ENCODE results near the gene SDSL.
A peak's percentile ranks its signal among the peaks of the same experiment; 100 is the strongest.

The SDSL gene

DNA sequence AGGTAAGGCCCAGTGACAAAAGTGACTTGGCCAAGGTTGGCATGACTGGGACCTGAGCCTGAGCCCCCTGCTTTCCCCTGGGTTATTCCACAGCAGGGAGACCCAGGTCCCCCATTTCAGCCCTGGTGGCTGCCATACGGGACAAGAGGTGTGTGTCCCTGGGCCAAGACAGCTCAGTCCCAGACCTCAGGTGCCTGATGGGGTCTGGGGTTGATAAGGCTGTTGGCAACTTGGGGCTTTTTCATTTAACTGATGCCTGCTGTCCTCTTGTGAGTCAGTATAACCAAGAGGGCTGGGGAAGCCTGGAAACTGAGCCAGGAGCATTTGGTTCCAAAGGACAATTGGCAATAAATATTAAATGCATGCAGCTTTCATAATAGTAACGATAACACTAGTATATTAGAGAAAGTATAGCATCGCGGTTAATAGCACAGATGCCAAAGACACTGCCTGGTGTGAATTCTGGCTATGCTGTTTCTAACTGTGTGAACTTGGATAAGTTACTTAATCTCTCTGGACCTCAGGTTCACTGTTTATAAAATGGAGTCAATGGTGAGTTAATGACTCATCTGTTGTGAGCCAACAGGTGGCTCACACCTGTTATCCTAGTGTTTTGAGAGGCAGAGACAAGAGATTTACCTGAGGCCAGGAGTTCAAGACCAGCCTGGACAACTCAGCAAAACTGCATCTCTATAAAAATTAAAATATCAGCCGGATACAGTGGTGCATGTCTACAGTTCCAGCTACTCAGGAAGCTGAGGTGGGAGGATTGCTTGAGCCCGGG is 898 bp downstream of the SDSL start:
- no peak for DNase-seq

DNA sequence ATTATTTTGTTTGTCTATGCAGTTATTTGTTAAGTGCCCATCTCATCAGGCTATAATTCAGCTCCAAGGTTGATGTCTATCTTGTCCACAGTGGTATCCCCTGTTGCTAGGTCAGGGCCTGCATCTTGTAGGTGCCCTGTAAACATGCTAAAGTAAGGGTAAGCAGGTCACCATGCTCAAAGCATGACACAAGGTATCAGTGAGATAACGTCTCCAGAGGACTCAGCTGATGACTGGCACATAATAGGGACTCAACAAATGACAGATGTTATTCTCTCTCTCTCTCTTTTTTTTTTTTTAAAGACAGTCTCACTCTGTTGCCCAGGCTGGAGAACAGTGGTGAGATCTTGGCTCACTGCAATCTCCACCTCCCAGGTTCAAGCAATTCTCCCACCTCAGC is 2.3 kb downstream of the SDSL start:
- DNase-seq: no peak

DNA sequence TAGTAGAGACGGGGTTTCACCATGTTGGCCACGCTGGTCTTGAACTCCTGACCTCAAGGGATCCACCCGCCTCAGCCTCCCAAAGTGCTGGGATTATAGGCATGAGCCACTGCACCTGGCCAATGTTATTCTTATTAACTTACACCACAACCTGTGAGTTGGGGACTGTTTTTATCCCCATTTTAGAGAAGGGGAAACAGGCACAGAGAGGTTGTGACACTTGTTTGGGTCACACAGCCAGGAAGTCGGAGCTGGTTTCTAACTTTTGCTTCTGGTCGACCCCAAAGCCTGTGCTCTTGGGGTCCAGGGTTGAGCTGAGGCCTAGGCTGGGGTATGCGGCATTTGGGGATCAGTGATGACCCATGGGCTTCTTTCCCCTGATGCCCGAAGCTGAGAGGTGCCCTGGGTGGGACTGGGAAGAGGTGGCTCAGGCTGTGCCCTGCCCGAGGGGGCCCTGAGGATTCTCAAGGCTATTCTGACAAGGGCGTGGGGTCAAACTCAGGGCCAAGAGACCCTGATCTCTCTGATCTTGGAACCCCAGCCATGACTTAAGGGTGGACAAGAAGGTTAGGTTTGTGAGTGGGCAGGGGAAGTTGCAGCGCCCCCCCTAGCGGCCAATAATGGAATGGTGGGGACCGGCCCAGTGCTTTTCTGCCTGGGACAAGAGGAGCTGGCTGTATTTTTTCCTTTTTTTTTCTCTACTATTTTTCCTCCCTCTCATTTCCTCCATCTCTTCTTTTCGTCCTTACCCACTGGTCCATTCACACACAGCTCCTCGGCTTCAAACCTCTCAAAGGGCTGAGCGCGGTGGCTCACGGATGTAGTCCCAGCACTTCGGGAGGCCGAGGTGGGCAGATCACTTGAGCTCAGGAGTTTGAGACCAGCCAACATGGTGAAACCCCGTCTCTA is 3.0 kb downstream of the SDSL start:
- DNase-seq: peak; percentile 4

DNA sequence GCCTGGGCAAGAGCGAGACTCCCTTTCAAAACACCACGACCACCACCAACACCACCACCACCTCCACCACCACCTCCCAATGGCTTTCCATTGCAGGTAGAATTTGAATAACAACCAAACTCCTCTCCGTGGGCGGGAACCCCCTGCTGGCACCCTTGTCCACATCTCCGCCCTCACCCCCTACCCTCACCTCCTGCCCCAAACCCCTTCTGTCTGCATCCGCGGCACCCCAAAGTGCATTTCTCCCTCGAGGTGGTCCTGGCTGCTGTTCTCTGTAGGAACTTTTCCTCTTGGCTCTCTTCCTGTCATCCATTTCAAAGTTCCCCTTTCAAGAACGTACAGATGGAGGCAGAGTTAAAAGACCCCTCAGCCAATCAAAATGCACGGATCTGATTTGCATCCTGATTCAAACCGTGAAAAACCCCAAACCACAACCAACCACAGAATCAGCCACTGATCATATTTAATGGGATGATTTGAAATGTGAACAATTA is 3.8 kb downstream of the SDSL start:
- DNase-seq: no peak

DNA sequence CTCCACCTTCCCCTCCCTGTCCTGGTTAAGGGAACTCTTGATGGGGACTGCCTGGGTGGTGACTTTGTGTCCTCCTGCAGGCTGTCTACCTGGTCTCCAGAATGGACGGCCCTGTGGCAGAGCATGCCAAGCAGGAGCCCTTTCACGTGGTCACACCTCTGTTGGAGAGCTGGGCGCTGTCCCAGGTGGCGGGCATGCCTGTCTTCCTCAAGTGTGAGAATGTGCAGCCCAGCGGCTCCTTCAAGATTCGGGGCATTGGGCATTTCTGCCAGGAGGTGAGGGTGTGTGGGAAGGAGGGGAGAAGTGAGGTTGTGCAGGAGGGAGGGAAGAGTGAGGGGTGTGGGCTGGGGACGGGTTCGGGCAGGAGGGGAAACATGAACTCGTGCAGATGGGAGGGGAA is 5.7 kb downstream of the SDSL start:
- no peak for DNase-seq

DNA sequence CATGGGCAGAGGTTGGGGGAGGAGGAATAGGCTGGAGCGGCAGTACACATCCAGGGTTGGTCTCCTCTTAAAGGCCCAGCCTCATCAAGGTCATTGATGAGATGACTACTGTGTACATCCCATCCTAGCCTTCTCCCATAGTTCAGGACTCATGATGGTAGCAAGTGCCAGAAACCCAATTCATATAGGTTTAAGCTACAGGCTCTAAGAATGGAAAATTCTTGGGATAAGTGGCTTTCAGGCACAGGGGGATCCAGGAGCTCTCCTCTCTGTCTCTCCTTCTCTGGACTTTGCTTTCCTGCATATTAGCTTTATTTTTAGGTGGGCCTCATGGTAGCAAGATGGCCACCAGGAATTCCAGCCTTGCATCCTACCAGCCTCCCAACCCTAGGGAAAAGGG is 6.3 kb downstream of the SDSL start:
- DNase-seq: no peak

DNA sequence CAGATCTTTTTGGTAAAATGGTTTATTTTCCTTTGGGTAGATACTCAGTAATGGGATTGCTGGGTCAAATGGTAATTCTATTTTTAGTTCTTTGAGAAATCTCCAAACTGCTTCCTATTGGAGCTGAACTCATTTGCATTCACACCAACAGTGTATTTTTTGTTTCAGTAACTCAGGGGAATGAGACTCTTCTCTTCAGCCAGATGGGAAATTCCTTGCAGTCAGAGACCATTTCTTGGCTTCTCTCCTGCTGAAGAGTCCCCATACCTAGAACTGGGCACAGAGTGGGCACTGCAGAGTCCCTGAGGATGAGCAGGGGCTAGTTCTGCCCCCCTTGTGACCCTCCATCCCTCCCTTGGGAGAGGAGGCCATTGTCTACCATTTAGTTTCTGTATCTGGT is 10.8 kb downstream of the SDSL start:
- DNase-seq: no peak

DNA sequence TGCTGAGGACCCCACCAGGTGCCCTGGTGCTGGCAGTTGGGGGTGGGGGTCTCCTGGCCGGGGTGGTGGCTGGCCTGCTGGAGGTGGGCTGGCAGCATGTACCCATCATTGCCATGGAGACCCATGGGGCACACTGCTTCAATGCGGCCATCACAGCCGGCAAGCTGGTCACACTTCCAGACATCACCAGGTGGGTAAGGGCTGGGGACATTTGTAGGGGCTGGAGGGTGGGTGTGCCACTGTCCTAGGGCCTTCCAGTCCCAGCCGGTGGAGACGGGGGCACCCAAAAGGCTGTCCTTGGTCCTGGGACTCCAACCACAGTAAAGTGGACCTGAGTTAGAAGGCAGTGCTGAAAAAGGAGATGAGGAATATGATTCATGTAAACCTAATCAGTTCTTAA is 13.2 kb downstream of the SDSL start:
- no peak for DNase-seq

DNA sequence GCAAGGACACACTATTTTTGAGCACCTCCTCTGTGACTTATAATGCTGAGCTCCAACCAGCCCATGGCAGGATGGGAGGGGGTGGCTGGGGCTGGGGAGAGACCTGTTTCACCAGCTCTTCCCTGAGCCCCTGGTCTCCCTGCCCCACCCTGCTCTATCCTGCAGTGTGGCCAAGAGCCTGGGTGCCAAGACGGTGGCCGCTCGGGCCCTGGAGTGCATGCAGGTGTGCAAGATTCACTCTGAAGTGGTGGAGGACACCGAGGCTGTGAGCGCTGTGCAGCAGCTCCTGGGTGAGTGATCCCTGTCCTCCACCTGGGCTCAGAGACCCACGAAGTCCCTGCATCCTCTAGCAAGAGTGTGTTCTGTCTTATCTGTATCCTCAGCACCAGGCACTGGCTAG is 14.4 kb downstream of the SDSL start:
- no peak for DNase-seq

DNA sequence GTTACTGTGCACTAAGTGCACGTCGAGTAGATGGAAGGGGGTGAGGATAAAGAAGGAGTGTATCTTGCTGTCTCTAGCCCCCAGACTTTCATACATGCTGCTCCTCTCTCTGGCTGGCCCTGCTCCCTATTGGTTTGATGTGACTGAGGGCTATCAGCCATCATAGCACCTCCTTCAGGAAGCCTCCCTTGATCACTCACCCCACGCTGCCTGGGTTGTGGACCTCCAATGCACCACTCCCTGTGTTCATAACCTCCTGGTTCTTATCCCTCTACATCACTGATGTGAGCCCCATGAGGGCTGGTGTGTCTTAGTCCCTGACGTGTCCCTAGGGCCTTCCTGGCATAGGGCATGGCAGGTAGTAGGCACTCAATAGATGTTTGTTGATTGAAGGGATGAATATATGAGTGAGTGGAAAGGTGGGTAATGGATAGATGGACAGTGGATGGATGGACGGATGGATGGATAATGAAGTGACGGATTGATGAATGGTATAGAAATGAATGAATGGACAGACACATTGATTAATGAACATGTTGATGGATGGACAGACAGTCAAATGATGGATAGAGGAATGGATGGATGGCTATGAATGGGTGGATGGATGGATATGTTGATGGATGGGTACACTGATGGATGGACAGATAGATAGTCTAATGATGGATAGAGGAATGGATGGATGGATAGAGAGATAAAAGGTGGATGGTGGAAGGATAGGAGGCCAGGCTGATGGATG is 15.0 kb downstream of the SDSL start:
- no peak for DNase-seq

DNA sequence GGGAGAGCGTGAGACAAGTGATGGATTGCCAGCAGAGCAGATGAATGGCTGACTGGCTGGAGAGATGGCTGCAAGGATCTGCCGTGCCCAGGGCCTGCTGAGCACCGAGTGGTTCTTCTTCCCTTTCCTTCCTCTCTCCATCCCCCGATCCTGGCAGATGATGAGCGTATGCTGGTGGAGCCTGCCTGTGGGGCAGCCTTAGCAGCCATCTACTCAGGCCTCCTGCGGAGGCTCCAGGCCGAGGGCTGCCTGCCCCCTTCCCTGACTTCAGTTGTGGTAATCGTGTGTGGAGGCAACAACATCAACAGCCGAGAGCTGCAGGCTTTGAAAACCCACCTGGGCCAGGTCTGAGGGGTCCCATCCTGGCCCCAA is 15.5 kb downstream of the SDSL start:
- DNase-seq: no peak

DNA sequence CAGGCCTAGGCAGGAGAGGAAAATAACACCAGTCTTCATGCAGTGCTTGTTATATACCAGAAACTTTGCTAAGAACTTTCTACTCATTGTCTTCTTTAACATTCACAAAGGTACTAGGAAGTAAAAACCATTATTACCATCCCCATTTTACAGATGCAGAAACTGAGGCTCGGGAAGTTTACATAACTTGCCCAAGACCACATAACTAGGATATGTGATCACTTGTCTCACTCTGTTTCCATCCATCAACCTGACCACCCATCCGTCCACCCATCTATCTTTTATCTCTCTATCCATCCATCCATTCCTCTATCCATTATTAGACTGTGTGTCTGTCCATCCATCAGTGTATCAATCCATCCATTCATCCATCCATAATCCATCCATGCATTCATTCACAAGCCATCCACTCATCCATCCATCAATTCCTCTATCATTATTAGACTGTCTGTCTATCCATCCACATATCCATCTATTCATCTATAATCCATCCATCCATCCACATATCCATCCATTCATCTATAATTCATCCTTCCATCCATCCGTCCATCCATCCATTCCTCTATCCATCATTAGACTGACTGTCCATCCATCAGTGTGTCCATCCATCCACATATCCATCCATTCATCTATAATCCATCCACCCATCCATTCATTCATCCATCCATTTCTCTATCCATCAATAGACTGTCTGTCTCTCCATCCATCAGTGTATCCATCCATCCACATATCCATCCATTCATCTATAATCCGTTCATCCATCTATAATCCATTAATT is 16.5 kb downstream of the SDSL start:
- DNase-seq: no peak

DNA sequence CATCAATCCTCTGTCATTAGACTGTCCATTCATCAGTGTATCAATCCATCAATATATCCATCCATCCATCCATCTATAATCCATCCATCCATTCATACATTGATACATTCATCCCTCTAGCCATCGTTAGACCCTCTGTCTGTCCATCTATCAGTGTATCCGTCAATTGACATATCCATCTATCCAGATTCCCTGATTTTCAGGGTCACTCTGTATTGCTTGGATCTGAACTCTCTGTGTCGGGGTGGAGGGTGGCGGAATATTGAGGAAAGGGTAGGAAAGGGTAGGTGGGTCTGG is 17.1 kb downstream of the SDSL start:
- no peak for DNase-seq

DNA sequence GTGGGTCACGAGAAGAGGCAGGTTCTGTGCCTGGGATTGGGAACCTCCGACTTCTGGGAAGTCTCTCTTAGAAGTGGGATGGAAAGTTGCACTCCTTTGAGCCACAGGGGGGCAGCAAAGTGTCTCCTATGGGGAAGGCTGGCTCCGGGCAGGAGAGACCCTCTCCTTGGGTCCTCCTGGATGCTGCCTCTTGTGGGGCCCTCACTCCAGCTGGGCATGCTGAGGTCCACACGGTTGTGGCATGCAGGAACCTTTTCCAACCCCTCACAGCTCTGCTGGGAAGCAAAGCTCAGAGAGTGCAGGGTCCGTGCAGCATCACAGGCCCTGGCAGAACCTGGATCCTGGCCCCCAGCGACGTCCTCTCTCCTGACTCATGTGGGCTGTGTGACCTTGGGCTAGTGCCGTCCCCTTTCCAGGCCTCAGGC is 17.4 kb downstream of the SDSL start:
- no peak for DNase-seq

DNA sequence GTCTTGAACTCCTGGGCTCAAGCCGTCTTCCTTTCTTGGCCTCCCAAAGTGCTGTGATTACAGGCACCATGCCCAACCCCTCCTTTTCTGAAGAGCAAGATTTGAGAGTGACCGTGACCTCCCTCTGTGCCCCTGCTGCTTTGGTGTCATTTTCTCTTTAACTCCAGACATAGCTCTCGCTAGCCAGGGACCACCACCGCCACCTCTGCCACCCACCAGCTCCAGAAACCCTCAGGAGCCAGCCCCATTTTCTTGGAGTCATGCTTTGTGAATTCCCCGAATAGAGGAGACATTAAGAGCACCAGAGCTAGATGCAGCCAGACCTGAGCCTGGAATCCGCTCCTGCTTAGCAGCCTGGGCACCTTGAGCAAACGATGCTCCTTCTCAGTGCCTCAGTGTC is 18.2 kb downstream of the SDSL start:
- no peak for DNase-seq

DNA sequence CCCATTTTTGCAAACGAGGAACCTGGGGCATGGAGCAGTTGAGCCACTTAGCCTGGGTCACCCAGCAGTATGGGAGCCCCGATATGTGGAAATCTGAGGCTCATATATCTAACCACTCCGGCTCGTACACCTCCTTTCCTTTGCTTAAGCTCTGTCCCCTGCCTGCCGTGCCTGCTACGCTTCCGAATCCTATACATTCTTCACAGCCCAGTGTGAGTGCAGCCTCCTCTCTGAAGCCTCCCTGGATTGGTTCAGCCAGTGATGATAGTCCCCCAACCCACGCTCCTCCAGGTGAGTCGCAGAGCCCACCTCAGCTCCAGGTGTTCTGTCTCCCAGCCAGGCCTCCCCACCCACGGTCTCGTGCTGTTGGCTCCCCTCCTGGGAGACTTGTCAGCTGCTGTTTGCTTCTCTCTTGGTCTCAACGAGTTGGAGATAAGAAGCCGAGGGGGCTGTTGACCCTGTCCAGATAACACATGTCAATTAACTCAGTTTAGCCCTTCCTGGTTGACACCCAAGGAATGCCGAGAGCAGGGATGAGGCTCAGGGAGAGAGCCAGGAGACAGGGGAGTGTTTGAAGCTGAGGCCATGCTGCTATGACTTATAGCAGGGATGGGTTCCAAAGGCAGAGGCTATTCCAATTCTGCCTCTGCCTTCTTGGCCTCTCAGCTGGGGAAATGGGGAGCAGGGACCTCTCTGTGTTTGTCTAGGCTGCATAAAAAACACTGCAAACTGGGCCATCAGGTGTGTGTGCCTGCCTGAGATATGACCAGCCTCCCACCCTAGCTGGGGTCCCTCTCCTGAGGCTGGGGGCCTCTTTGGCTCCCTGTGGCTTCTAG is 19.0 kb downstream of the SDSL start:
- no peak for DNase-seq

DNA sequence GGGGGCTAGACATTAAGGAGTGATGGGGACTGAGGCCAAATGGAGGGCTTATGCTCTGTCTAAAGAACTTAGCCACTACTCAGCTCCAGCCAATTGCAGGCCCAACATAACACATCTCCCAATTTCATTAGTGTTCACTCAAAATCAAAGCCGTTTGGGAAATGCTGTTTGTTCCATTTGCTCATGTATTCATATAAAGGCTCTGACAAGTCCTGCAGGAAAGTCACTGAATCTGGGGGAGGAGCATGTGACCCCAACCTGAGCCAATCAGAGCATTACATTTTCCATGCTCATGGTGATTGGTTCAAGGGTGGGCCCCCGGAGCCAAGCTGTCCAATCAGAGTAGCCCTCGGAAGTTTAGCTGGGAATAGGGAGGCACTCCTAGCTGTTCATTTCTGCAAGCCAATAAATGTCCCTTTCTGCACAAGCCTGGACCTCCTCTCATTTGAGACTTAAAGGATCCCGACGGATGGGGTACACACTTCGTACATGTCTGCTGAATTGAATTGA is 20.9 kb downstream of the SDSL start:
- no peak for DNase-seq

DNA sequence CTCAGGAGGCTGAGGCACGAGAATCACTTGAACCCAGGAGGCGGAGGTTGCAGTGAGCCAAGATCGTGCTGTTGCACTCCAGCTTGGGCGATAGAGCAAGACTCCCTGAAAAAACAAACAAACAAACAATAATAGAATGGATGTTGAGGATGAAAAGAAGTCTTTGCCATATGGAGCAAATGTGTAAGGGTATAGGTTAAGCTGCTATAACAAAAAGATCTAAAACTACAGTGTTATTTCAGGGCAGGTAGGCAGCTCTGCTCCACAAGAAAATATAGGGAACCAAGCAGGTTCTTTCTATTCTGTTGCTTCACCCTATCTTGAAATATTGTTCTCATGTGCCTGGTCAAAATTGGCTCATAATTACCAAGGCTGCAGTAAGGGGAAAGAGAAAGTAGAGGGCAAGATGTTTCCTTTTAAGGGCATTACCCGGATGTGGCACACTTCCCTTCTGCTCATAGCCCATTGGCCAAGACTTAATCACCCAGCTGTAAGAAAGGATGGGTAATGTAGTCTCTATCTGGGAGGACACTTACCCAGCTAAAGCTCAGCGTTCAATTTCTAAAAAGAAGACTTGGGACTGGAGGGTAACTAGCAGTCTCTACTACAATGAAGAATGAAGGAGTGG is 23.5 kb downstream of the SDSL start:
- no peak for DNase-seq

DNA sequence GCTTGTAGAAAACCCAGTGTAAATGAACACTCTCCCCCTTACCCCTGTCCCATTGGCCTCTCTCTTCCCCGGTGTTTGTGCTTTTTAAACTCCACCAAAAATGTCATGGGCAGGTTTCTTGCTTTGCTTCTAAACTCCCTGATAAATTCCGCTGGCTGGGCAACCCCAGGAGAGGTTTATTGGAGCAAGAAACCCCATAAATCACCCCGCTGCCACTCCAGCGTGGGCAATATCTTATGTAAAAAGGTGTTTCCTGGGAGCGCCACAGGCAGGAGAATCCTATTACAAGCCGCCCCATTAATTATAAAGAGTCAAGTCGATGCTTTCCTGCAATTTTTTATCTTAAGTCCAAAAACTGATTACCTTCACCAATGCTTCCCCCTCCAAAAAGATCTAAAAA is 26.7 kb downstream of the SDSL start:
- no peak for DNase-seq

DNA sequence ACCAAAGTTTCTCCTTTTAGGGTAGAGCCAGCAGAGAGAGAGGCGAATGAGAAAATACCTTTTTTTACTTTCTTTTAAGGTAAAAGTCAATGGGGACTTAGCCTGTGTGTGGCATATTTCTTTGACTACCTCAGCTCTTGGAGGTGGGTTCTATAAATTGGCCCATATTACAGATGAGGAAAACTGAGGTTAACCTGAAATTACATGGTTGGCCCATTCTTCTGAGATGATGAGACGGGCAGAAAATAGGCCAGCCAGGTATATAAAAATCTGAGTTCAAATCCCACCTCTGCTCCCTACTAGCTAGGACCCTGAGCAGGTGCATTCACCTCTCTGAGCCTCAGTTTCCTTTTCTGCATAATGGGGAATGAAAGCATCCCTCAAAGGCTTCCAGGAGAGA is 27.1 kb downstream of the SDSL start:
- DNase-seq: no peak

DNA sequence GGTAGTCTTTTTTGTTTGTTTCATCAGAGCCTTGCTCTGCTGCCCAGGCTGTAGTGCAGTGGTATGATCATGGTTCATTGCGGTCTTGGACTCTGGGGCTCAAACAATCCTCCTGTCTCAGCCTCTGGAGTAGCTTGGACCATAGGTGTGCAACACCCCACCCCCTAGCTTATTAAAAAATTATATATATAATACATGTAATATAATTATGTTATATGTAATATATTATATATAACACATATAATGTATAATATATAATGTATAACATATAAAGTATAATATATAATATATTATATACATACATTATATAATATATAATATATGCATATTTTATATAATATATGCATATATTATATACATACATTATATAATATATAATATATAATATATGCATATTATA is 27.7 kb downstream of the SDSL start:
- DNase-seq: no peak
